Right lobe of liver (tissue), 6 donors: ENCODE results near the gene REEP3. TPM values are rescaled to one million over a fixed set of nuclear protein-coding genes. Genes with fewer than 3 reads are reported as not detected.

Source experiments
- ATAC-seq, 4 donors: fragments of 200-7000 bp; cut with Tn5 transposase; one replicate each; pipeline ENCODE4 v1.9.1; 2020; ENCODE audit warnings: mild to moderate bottlenecking in 4 of 4, moderate library complexity in 4 of 4
- DNase-seq, 3 donors: peaks; one replicate each; pipeline ENCODE4 v3.0.0-alpha.2; 2020
- H3K27ac ChIP-seq, 3 donors: fragments of 200-600 bp; one replicate each; pipeline ENCODE4 v1.8.0; 2022
- H3K27me3 ChIP-seq, 2 donors: fragments of 200-600 bp; one replicate each; pipeline ENCODE4 v1.8.0; 2022
- H3K36me3 ChIP-seq, 4 donors: fragments of 200-600 bp; sonication (generic) in 1 of 4; one replicate each; pipeline versions ENCODE4 v1.5.1 to v1.8.0; 2017 to 2022; ENCODE audit warnings: control low read depth in 1 of 4
- H3K4me1 ChIP-seq, 4 donors: fragments of 200-600 bp; sonication (generic) in 1 of 4; one replicate each; pipeline versions ENCODE4 v1.5.1 to v1.8.0; 2017 to 2022; ENCODE audit warnings: control low read depth in 1 of 4
- H3K4me3 ChIP-seq, 3 donors: fragments of 200-600 bp; one replicate each; pipeline ENCODE4 v1.8.0; 2022
- H3K9me3 ChIP-seq, 4 donors: fragments of 200-600 bp; sonication (generic) in 1 of 4; one replicate each; pipeline versions ENCODE4 v1.5.1 to v1.8.0; 2017 to 2022; ENCODE audit warnings: control low read depth in 1 of 4
- CTCF ChIP-seq, 4 donors: fragments of 200-600 bp in 3 of 4; fragments of 450-650 bp in 1 of 4; IDR thresholded peaks; one replicate each; pipeline versions ENCODE4 v1.5.1 to v1.8.0; 2016 to 2022; ENCODE audit warnings: antibody characterized with exemption in 4 of 4, mild to moderate bottlenecking in 2 of 4
- POLR2A ChIP-seq: fragments of 450-650 bp; IDR thresholded peaks from one replicate; pipeline ENCODE4 v1.6.1; 2017; ENCODE audit warnings: antibody characterized with exemption, mild to moderate bottlenecking
- WGBS: methylation state at CpG from one replicate; pipeline ENCODE4 v1.1.6; 2018; ENCODE audit warnings: low coverage, low lambda C conversion rate; ENCODE audit not compliant: insufficient coverage; ENCODE audit errors: missing lambda C conversion rate; 5-methylcytosine and 5-hydroxymethylcytosine counted together
- intact Hi-C, 2 donors: fragments of 100-400 bp; cut with DNase I; formaldehyde crosslinking; loops; one replicate each; pipeline versions ENCODE4 v1.11.2 to v1.14.1; 2022
- total RNA-seq, 6 experiments: library from RNA; depleted of rRNA in 2 of 6; stranded (reverse); fragments of >200 nt in 2 of 6; fragmentation: NEBNext Ultra II Directional in 3 of 6; extraction: Animal tissue kit (Norgen Biotek cat#: 25700) in 3 of 6; gene quantifications; one replicate each; pipeline versions ENCODE4 v1.1.0 to v1.2.4, GENCODE V29; 2016 to 2023
- donor health status: DM: no; HTN: yes; CAD: no.
- donor health status: DM: no; HTN: no; CAD: no.
- donor health status: DM: no; HTN: no; CAD: no.
- donor health status: DM: no; HTN: yes; CAD: no.
- donor health status: DM: no; HTN: yes; CAD: no.

Gene REEP3
- total RNA-seq, 6 experiments from 2014 or later: 21.1 to 38.8 (median 28.0) TPM

GRCh38 chr10:63584725-63585035 is 63.5 kb downstream of the REEP3 start:
- Histone ChIP-seq H3K27ac (no peak overlapping the region), H3K4me1 (no peaks in the 10 kb centered on the region), H3K4me3 (no peak overlapping the region), H3K36me3 (no peaks in the 10 kb centered on the region), H3K9me3 (no peaks in the 10 kb centered on the region), H3K27me3 (no peaks in the 10 kb centered on the region)
- TF ChIP-seq CTCF (IDR thresholded peaks at IDR 0.05) (no peak), POLR2A (no peak)
- DNase-seq (no peak), ATAC-seq (no peak)
- intact Hi-C loops: no loop called here

- H3K36me3 ChIP-seq: no peaks in the 10 kb centered on the region
- no peak for TF ChIP-seq CTCF (IDR thresholded peaks at IDR 0.05)
- WGBS: 86% methylated on average over 1 of the region's 1 CpG
- H3K27me3 ChIP-seq: no peaks in the 10 kb centered on the region
- H3K4me1 ChIP-seq: no peaks in the 10 kb centered on the region
- ATAC-seq: no peak
- no peaks in the 10 kb centered on the region for H3K9me3 ChIP-seq
- intact Hi-C loops: no loop called here
- no peak for DNase-seq
- no peak overlapping the region for H3K27ac ChIP-seq
- no peak overlapping the region for H3K4me3 ChIP-seq
Observed at GRCh38 chr10:63585041-63585440, 63.8 kb downstream of the REEP3 start.

- Histone ChIP-seq H3K27ac (no peak overlapping the region), H3K4me1 (no peaks in the 10 kb centered on the region), H3K27me3 (no peaks in the 10 kb centered on the region), H3K9me3 (no peaks in the 10 kb centered on the region), H3K36me3 (no peaks in the 10 kb centered on the region), H3K4me3 (no peak overlapping the region)
- ATAC-seq (no peak), DNase-seq (no peak)
- TF ChIP-seq POLR2A: no peak
- no peak for TF ChIP-seq CTCF (IDR thresholded peaks at IDR 0.05)
- intact Hi-C loops: no loop called here
- WGBS: 94% methylated on average over 2 of the region's 2 CpGs
Observed at GRCh38 chr10:63586043-63586442, 64.8 kb downstream of the REEP3 start.

- no peak overlapping the region for H3K4me3 ChIP-seq
- no peaks in the 10 kb centered on the region for H3K36me3 ChIP-seq
- no peak overlapping the region for H3K27ac ChIP-seq
- no peaks in the 10 kb centered on the region for H3K4me1 ChIP-seq
- H3K27me3 ChIP-seq: no peaks in the 10 kb centered on the region
- H3K9me3 ChIP-seq: no peaks in the 10 kb centered on the region
- ATAC-seq (no peak), DNase-seq (no peak)
- 94% methylated on average over 4 of the region's 4 CpGs for WGBS
- intact Hi-C loops: no loop called here
- no peak for TF ChIP-seq POLR2A
- no peak for TF ChIP-seq CTCF (IDR thresholded peaks at IDR 0.05)
Observed at GRCh38 chr10:63587191-63587590, 66.0 kb downstream of the REEP3 start.

GRCh38 chr10:63588436-63589167 is 67.4 kb downstream of the REEP3 start:
- WGBS: 71% methylated on average over 4 of the region's 4 CpGs
- TF ChIP-seq POLR2A: no peak
- TF ChIP-seq CTCF (IDR thresholded peaks at IDR 0.05): no peak
- no peaks in the 10 kb centered on the region for H3K9me3 ChIP-seq
- H3K36me3 ChIP-seq: no peaks in the 10 kb centered on the region
- no peak overlapping the region for H3K4me3 ChIP-seq
- no peak overlapping the region for H3K27ac ChIP-seq
- no peak for ATAC-seq
- intact Hi-C loops: no loop called here
- H3K4me1 ChIP-seq: no peaks in the 10 kb centered on the region
- H3K27me3 ChIP-seq: no peaks in the 10 kb centered on the region
- DNase-seq: no peak
